ENCODE measurements around the gene MYO18B. TPM values are rescaled to one million over a fixed set of nuclear protein-coding genes. Genes with fewer than 3 reads are reported as not detected.

MYO18B gene
- total and polyA plus RNA-seq, 2 of the 4 experiments (the other 2 are of a cell fraction): under 0.01 TPM; not detected in 1

DNA sequence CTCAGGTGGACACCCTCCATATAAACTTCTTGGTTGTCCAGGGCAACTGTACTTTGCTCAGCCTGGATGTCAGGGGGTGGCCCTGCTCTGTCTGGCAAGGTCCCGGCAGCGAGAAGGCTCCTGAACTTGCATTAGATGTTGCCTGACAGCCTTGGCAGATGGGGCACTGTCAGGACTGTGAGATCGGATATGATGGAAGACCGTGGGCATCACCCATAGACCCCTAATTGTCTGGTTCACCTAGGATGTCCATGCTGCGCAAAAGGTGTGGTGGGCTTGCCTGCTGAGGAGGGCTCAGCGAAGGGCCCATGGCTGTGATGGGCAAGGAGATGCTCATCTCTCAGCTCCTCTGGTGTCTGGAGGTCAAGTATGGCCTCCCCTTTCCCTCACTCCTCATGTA, 62.7 kb downstream of the MYO18B start:
- no peak overlapping the region for H4K5ac ChIP-seq (ENCODE audit: low read depth, low read length)
- H3K14ac ChIP-seq (replicated peaks; ENCODE audit: low read depth, low read length): no peak overlapping the region
- ChIA-PET POLR2A (ENCODE audit: unreplicated experiment) (no interaction called here), CTCF (no interaction called here)
- no peak overlapping the region for H2AK9ac ChIP-seq (replicated peaks; ENCODE audit: low read depth, low read length, poor library complexity)
- no peak overlapping the region for H2BK15ac ChIP-seq (ENCODE audit: low read depth, low read length)
- H2AFZ ChIP-seq (replicated peaks; ENCODE audit: low read length, poor library complexity): no peak overlapping the region
- no peak overlapping the region for H3K9ac ChIP-seq (ENCODE audit: low read depth, low read length)
- TF ChIP-seq NFE2L2 (IDR thresholded peaks at IDR 0.05; ENCODE audit: low read depth, low read length): no peak
- TF ChIP-seq CHD1 (IDR thresholded peaks at IDR 0.05; ENCODE audit: low read depth, low read length): no peak
- H3K27me3 ChIP-seq (ENCODE audit: control insufficient read depth, insufficient read depth, low read length): no peaks in the 10 kb centered on the region
- H2BK5ac ChIP-seq (ENCODE audit: low read depth, low read length, poor library complexity, severe bottlenecking): no peak overlapping the region
- H3K18ac ChIP-seq (ENCODE audit: low read depth, low read length): no peak overlapping the region
- in situ Hi-C loops (cut with MboI; ENCODE audit: low sequenced_read_pairs): no loop called here
- no peaks in the 10 kb centered on the region for H4K20me1 ChIP-seq (ENCODE audit: insufficient read depth, low read length)
- H3K4me3 ChIP-seq (ENCODE audit: insufficient read depth, low read depth, low read length): no peak overlapping the region
- no peak overlapping the region for H2BK20ac ChIP-seq (ENCODE audit: low read depth, low read length)
- peaks cover 10% of the 10 kb centered on the region; the same call in 1 of the 2 replicates for H3K9me3 ChIP-seq (ENCODE audit: control insufficient read depth, insufficient read depth, low read length)
- WGBS, 2 experiments (ENCODE audit: extremely low coverage in 2 of 2, insufficient read length in 1 of 2): no CpG with 5 or more reads among the region's 6 CpGs
- DNase-seq: no peak
- no peak overlapping the region for H3K27ac ChIP-seq (ENCODE audit: insufficient read depth, low read length)
- no peaks in the 10 kb centered on the region for H3K79me1 ChIP-seq (ENCODE audit: low read depth in 1 of 2, low read length in 2 of 2)
- H3K56ac ChIP-seq (ENCODE audit: extremely low read depth, insufficient read depth, low read length): no peak overlapping the region
- H4K8ac ChIP-seq (ENCODE audit: low read depth in 2 of 2, low read length in 2 of 2): no peak overlapping the region
- ATAC-seq (ENCODE audit: low read depth): no peak
- no peaks in the 10 kb centered on the region for H3K36me3 ChIP-seq (ENCODE audit: control insufficient read depth, insufficient read depth, low read length)
- H3K4me2 ChIP-seq (ENCODE audit: low read depth, low read length): no peak overlapping the region
- no peaks in the 10 kb centered on the region for H3K9me1 ChIP-seq (ENCODE audit: insufficient read depth, low read length)
- H3K4ac ChIP-seq (ENCODE audit: low read depth, low read length): no peak overlapping the region
- H2AK5ac ChIP-seq (ENCODE audit: low read depth, low read length): no peak overlapping the region
- H2BK120ac ChIP-seq (ENCODE audit: low read depth, low read length): no peak overlapping the region
- H3K23ac ChIP-seq (ENCODE audit: low read depth, low read length): no peak overlapping the region
- intact Hi-C loops (cut with micrococcal nuclease): no loop called here
- H3K4me1 ChIP-seq (ENCODE audit: control insufficient read depth, insufficient read depth, low read length): no peaks in the 10 kb centered on the region
- no peak overlapping the region for H4K91ac ChIP-seq (ENCODE audit: insufficient read depth, low read depth, low read length)
- no TSS peak for BruUV-seq (replicated peaks)
- dilution Hi-C loops (cut with HindIII; ENCODE audit: low sequenced_read_pairs, unreplicated experiment): no loop called here
